MM.1S (cell line): ENCODE measurements around the gene RAB20.
"Not testable (repeated sequence)": the region's sequence is repeated elsewhere in the genome, so short reads cannot be mapped to it uniquely, and the experiment has no call there.

Experiments
- DNase-seq: peaks from one replicate; pipeline ENCODE4 v3.0.0-alpha.2; 2015
- H2AFZ ChIP-seq: fragments of 300-600 bp; sonication (generic); 2 replicates; pipeline ENCODE4 v1.6.0; 2016; ENCODE audit warnings: antibody characterized with exemption, low read length
- H3F3A ChIP-seq: fragments of 300-600 bp; sonication (generic); 2 replicates; pipeline ENCODE4 v1.6.1; 2016; ENCODE audit warnings: mild to moderate bottlenecking, antibody characterized with exemption, low read length, moderate library complexity, mixed read lengths; ENCODE audit not compliant: insufficient read depth
- H3K27ac ChIP-seq: fragments of 300-600 bp; sonication (generic); 2 replicates; pipeline ENCODE4 v1.5.1; 2016; ENCODE audit warnings: mild to moderate bottlenecking, low read length
- H3K27me3 ChIP-seq: fragments of 300-600 bp; sonication (generic); replicated peaks from 2 replicates; pipeline ENCODE4 v1.6.0; 2016; ENCODE audit warnings: low read length; ENCODE audit not compliant: insufficient read depth
- H3K36me3 ChIP-seq: fragments of 300-600 bp; sonication (generic); replicated peaks from 2 replicates; pipeline ENCODE4 v1.6.1; 2016; ENCODE audit warnings: mild to moderate bottlenecking, low read length, mixed read lengths; ENCODE audit not compliant: insufficient read depth
- H3K4me1 ChIP-seq: fragments of 300-600 bp; sonication (generic); 2 replicates; pipeline ENCODE4 v1.6.1; 2016; ENCODE audit warnings: low read length, mixed read lengths
- H3K4me2 ChIP-seq: fragments of 300-600 bp; sonication (generic); 2 replicates; pipeline ENCODE4 v1.6.0; 2016; ENCODE audit warnings: low read depth, low read length
- H3K4me3 ChIP-seq: fragments of 300-600 bp; sonication (generic); 2 replicates; pipeline ENCODE4 v1.5.1; 2016; ENCODE audit warnings: low read length, mixed read lengths
- H3K79me2 ChIP-seq: fragments of 300-600 bp; sonication (generic); 2 replicates; pipeline ENCODE4 v1.6.1; 2016; ENCODE audit warnings: mixed run types, low read length, mixed read lengths
- H3K9ac ChIP-seq: fragments of 300-600 bp; sonication (generic); 2 replicates; pipeline ENCODE4 v1.6.1; 2016; ENCODE audit warnings: low read length, mixed read lengths
- H3K9me2 ChIP-seq: fragments of 300-600 bp; sonication (generic); replicated peaks from 2 replicates; pipeline ENCODE4 v1.6.1; 2016; ENCODE audit warnings: mild to moderate bottlenecking, low read length, mixed read lengths; ENCODE audit not compliant: insufficient read depth
- H3K9me3 ChIP-seq: fragments of 300-600 bp; sonication (generic); replicated peaks from 2 replicates; pipeline ENCODE4 v1.6.1; 2016; ENCODE audit warnings: mild to moderate bottlenecking, low read length, mixed read lengths; ENCODE audit not compliant: insufficient read depth
- H4K20me1 ChIP-seq: fragments of 300-600 bp; sonication (generic); 2 replicates; pipeline ENCODE4 v1.6.1; 2016; ENCODE audit warnings: mild to moderate bottlenecking, low read length, moderate library complexity, mixed read lengths; ENCODE audit not compliant: insufficient read depth
- EZH2 ChIP-seq: fragments of 300-600 bp; sonication (generic); optimal IDR thresholded peaks from 2 replicates; pipeline ENCODE3; 2017; ENCODE audit warnings: low read depth, mild to moderate bottlenecking, antibody characterized with exemption, low read length, mixed read lengths
- EZH2phosphoT487 ChIP-seq: fragments of 300-600 bp; sonication (generic); IDR thresholded peaks from 2 replicates; pipeline ENCODE4 v1.6.1; 2018; ENCODE audit warnings: antibody characterized with exemption, low read length
- TF ChIP-seq, protein P1 (sequence below): fragments of 300-600 bp; sonication (generic); IDR thresholded peaks from 2 replicates; pipeline ENCODE4 v1.5.1; 2016; ENCODE audit warnings: antibody characterized with exemption, low read length, mixed read lengths

RAB20 gene

DNA sequence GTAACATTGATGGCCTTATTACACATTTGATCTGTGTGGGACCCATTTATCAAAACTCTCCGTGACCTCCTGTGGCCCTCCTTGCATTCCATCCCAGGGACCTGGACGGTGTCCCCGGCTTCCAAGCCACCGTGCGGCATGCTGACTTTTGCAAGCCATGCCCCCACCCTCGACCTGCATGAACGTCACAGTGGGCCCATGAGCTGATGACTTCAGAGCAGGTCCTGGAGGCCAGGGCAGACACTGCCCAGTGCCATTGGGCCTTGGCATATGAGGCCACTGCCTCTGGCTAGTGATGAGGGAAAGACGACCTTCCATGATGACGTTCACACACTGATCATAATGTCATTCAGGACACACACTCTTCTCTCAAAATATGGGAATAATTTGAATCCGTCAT, 62.8 kb downstream of the RAB20 start:
- no peaks in the 10 kb centered on the region for H4K20me1 ChIP-seq
- H3K9ac ChIP-seq, result no peak overlapping the region
- TF ChIP-seq, protein P1, sequence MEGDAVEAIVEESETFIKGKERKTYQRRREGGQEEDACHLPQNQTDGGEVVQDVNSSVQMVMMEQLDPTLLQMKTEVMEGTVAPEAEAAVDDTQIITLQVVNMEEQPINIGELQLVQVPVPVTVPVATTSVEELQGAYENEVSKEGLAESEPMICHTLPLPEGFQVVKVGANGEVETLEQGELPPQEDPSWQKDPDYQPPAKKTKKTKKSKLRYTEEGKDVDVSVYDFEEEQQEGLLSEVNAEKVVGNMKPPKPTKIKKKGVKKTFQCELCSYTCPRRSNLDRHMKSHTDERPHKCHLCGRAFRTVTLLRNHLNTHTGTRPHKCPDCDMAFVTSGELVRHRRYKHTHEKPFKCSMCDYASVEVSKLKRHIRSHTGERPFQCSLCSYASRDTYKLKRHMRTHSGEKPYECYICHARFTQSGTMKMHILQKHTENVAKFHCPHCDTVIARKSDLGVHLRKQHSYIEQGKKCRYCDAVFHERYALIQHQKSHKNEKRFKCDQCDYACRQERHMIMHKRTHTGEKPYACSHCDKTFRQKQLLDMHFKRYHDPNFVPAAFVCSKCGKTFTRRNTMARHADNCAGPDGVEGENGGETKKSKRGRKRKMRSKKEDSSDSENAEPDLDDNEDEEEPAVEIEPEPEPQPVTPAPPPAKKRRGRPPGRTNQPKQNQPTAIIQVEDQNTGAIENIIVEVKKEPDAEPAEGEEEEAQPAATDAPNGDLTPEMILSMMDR, result no peak
- TF ChIP-seq EZH2 (no peak), EZH2phosphoT487 (no peak)

DNA sequence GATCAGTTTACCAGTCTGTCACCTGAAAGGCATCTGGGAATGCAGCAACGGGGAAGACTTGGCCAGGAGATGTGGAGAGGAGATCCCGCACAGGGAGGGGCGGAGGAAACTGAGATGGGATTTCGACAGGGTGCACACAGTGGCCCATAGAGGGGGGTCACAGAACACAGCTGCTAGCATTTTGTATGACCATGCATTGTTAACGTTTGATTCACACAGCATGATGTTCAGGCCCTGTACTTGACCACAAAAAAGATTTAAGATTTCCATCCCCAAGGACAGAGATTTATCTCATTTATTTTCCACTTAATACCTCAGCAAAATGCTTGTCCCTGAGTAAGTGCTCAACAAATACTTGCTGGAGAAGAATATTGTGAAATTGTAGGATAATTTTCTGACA, 63.2 kb downstream of the RAB20 start:
- TF ChIP-seq, protein P1, result no peak
- TF ChIP-seq EZH2, result no peak
- no peak for TF ChIP-seq EZH2phosphoT487
- no peaks in the 10 kb centered on the region for H3K27me3 ChIP-seq
- H3K27ac ChIP-seq, result no peak overlapping the region
- H3K4me1 ChIP-seq, result no peaks in the 10 kb centered on the region
- H3K9me3 ChIP-seq, result no peaks in the 10 kb centered on the region
- H3K79me2 ChIP-seq, result no peaks in the 10 kb centered on the region
- no peaks in the 10 kb centered on the region for H4K20me1 ChIP-seq
- H3F3A ChIP-seq, result no peaks in the 10 kb centered on the region
- H3K36me3 ChIP-seq, result no peaks in the 10 kb centered on the region
- H3K9ac ChIP-seq, result no peak overlapping the region
- no peak for DNase-seq
- H2AFZ ChIP-seq, result no peak overlapping the region
- H3K9me2 ChIP-seq, result no peaks in the 10 kb centered on the region
- no peak overlapping the region for H3K4me3 ChIP-seq
- H3K4me2 ChIP-seq, result no peak overlapping the region

More for the DNA sequence above, 62.8 kb downstream of the RAB20 start:
- no peak for DNase-seq
- H3K9me3 ChIP-seq, result no peaks in the 10 kb centered on the region
- H3K4me1 ChIP-seq, result no peaks in the 10 kb centered on the region
- no peak overlapping the region for H3K27ac ChIP-seq
- no peak overlapping the region for H2AFZ ChIP-seq
- no peaks in the 10 kb centered on the region for H3K79me2 ChIP-seq
- no peaks in the 10 kb centered on the region for H3K36me3 ChIP-seq
- no peaks in the 10 kb centered on the region for H3K9me2 ChIP-seq
- no peak overlapping the region for H3K4me3 ChIP-seq
- no peaks in the 10 kb centered on the region for H3K27me3 ChIP-seq
- no peak overlapping the region for H3K4me2 ChIP-seq
- no peaks in the 10 kb centered on the region for H3F3A ChIP-seq

DNA sequence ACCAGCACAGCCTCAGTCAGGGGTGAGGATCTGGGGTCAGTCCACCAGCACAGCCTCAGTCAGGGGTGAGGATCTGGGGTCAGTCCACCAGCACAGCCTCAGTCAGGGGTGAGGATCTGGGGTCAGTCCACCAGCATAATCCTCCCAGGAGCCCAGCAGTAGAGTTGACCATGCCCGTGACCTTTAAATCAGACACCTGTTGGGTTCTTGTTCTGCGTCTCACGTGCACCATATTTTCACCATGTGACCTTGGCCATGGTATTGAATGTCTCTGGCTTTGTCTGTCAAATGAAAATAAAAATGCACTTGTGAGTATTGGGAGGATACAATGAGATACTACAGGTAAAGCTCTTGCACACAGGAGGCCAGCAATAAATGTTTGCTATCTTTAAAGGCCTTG, 63.6 kb downstream of the RAB20 start:
- H3K36me3 ChIP-seq, result not testable (repeated sequence)

DNA sequence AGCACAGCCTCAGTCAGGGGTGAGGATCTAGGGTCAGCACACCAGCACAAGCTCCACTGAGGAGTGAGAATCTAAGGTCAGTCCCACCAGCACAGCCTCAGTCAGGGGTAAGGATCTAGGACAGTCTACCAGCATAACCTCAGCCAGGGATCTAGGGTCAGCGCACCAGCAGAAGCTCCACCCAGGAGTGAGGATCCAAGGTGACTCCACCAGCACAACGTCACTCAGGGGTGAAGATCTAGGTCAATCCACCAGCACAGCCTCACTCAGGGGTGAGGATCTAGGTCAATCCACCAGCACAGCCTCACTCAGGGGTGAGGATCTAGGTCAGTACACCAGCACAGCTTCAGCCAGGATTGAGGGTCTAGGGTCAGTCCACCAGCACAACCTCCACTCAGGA, 64.5 kb downstream of the RAB20 start:
- H3K27ac ChIP-seq, result no peak overlapping the region
- H3K4me2 ChIP-seq, result no peak overlapping the region
- no peak overlapping the region for H3K4me3 ChIP-seq
- no peaks in the 10 kb centered on the region for H3K79me2 ChIP-seq
- no peaks in the 10 kb centered on the region for H3K27me3 ChIP-seq
- H3K4me1 ChIP-seq, result no peaks in the 10 kb centered on the region
- no peak overlapping the region for H2AFZ ChIP-seq
- H3F3A ChIP-seq, result no peaks in the 10 kb centered on the region
- H3K9ac ChIP-seq, result no peak overlapping the region
- no peak for DNase-seq
- H3K9me3 ChIP-seq, result no peaks in the 10 kb centered on the region
- H3K36me3 ChIP-seq, result no peaks in the 10 kb centered on the region
- TF ChIP-seq EZH2phosphoT487 (no peak), EZH2 (no peak)
- TF ChIP-seq, protein P1, result no peak
- no peaks in the 10 kb centered on the region for H3K9me2 ChIP-seq
- no peaks in the 10 kb centered on the region for H4K20me1 ChIP-seq

More for the DNA sequence above, 63.6 kb downstream of the RAB20 start:
- DNase-seq, H2AFZ ChIP-seq, H3K27me3 ChIP-seq, H3K9me3 ChIP-seq, H3K27ac ChIP-seq, H3K9me2 ChIP-seq, H3F3A ChIP-seq, H4K20me1 ChIP-seq, H3K4me3 ChIP-seq, H3K9ac ChIP-seq, H3K79me2 ChIP-seq, H3K4me1 ChIP-seq, H3K4me2 ChIP-seq: not testable (repeated sequence)
